ENCODE results near the gene KRT86.
A peak's percentile ranks its signal among the peaks of the same experiment; 100 is the strongest.

Gene KRT86

DNA sequence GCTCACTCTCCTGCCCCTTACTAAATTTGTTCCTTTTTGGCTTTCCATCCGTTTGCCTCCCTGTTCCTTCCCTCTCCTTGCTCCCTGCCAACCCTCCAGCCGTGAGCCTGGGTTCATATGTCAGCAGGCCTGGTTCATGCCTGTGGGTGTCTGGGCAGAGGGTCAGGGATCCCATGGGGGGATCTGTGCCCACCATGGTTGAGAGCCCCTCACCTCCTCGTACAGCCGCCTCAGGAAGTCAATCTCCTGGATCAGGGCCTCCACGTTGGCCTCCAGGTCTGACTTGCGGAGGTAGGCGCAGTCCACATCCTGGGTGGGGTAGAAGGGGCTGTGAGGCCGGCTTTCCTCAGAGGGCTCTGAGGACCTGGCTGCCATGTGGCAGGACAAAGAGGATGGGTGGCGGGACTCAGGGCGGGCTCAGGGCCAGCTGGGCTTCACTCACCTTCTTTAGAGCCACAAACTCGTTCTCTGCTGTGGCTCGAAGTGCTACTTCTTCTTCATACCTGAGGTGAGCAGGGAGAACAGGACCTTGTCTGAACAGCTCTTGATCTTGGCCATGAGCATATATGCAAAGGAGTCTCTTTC, 43.1 kb downstream of the KRT86 start:
- DNase-seq: no peak

DNA sequence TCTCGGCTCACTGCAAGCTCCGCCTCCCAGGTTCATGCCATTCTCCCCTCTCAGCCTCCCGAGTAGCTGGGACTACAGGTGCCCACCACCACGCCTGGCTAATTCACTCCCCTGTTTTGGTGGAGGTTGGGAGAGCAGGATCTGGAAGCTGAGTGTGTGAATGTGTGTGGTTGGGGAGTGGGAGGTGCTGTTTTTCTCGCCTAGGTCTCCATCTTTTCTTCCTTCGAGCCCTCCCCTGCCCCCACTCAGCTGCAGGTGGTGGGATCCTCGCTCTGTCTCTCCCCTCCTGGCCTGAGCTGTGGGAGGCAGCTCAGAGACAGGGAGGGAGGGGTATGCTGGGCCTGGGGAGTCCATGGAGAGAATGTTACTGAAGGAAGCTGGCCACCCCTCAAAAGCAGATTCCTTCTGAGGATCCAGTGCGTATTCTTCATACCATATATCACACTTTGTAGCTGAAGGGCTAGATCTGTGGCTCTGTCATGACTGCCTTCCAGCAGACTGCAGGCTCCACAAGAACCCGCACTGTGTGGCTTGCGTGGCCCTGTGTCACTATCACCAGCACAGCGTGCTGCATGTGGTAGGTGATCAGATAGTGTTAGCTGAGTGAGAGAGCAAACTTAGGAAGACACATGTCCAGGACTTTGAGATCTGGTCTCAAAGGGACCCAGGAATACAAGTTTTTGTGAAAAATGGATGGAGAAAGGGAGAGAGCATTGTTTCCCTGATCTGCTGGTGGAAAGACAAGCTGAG, 44.0 kb downstream of the KRT86 start:
- no peak for DNase-seq

DNA sequence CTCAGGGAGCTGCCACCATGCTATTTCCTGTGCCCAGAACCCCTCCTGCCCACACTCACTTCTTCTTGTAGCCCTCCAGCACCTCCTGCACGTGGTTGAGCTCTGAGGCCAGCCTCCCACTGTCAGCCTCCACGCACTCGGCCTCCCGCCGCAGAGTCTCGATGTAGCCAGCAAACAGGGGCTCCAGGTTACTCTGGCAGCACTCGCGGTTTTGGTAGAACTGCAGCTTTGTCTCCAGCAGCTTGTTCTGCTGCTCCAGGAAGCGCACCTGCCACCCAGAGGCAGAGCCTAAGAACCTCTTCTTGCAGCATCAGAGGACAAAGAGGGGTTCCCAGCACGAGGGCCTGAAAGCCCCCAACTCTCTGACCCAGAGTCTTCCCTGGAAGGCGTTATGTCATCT, 44.7 kb downstream of the KRT86 start:
- DNase-seq: peak in 1 of 5 experiments; percentile 12

DNA sequence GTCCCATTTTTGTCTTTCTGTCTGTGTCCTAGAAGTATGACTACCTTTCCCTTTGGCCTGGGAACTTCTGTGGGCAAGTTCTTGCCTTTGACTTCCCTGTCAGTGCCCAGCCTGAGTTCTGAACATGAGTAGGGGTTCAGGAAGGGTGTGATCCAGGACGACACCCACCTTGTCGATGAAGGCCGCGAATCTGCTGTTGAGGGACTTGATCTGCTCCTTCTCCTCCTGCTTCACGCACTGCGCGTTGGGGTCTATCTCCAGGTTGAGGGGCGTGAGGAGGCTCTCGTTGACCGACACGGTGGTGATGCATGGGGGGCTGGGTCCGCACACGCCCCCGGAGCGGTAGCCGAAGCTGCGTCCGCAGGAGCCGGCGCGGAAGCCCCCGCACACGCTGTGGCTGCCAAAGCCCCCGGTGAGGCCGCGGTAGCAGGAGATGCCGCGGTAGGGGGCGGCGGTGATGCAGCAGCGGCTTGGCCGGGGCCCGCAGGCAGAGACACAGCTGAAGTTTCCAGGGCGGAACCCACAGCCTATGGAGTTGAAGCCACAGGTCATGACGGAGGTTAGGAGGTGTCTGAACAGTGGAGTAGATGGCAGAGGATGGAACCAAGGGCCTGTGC, 46.4 kb downstream of the KRT86 start, which contains the start of gene KRT83:
Gene KRT83 (minus strand): TSS at position 615 of the 617 bp plus-strand sequence. CDS start 63 bp downstream, at position 552.
- DNase-seq: no peak

DNA sequence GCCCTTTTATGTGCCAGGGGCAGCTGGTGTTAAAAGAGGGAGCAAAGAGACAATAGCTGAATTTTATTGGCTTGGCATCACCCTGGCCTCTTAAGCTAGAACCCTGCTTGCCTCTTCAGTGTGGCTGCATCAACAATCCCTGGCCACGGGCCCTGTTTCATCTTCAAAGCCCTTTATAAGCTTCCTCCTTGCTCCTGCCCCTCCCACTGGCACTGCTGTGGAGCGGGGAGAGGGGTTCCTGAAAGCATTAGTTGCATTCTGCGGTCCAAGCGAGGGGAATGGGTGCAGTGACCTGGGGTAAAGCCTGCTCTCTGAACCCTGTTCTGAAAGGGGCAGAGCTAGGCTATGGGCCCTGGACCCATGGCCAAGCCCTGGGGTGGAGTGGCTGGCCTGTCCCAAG, 47.0 kb downstream of the KRT86 start:
- no peak for DNase-seq

DNA sequence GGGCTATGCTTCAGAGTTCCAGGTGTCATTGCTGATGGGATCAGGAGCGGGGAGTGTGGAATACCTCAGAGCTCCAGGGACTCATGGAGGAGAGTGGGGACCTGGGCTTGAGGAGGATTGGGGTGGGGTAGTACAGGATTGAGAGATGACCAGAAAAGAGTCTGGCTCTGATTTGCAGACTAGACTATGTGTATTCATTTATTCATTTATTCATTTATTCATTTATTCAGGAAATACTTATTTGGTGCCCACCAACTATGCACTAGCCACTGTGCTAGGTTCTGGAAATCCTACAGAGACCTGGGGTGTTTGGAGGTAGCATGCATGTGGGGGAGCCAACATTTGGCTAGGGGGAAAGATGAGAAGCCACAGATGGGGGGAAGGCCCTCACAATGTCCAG, 47.6 kb downstream of the KRT86 start:
- no peak for DNase-seq

DNA sequence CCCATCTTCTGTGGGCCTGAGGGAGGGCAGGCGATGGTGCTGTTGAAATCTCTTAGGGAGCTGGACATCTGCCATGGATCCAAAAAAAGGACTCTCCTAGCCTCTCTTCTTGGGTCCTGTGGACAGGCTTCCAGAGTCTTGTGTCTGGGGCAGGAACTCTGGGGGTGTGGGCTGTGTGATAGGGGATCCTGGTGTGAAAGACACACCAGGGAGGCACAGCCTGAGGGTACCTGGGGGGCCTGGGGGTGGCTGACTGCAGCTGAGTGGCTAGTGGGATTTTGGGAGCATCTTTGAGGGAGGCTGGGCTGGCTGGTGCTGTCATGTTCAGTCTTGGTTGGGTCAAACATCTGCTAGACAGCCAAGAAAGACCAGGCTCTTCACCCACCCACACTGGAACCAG, 48.6 kb downstream of the KRT86 start:
- DNase-seq: no peak

DNA sequence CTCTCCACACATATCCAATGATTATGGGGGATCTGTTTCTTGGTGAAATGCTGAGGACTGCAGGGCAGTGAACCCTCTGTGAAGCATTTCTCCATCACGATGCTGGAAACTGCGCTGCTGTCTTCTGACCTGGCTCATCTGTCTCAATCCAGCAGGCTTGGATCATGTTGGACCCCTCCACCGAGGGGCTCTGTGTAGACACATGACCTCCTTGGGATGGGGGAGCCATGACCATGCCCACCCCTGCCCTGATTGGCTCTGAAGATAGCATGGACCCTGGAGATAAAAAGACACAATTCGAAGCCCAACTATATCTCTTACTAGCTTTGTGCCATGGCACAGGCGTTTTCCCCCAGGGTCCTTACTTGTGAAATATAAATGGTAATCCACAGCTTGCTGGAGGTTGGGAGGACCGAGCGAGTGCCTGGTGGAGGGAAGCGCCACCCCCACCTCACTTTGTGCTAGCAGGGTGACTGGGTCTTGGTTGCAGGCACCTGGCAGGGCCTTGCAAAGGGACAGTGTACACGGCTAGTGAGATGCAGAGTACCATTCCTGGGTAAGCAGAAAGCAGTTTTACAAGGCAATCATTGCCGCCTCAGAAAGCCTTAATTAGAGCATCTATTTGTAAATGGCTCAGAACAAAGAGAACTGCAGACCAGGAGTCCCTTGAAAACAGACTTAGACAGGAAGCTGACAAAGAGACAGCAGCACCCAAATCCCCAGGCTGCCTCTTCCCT, 49.1 kb downstream of the KRT86 start:
- DNase-seq: no peak

DNA sequence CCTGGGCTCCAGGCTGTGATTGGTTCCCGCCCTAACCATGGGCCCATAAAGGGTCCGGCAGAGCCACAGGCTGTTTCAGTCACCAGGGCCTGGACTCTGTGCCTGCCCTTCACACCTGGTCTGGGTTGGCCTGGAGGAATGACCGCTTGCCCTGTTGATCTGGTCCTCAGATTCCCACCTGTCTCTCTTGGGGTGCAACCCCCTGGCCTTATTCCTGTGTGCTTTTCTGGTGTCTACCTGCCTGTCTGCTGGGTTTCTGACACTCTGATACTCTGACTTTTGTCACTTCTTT, 49.7 kb downstream of the KRT86 start:
- DNase-seq: no peak

DNA sequence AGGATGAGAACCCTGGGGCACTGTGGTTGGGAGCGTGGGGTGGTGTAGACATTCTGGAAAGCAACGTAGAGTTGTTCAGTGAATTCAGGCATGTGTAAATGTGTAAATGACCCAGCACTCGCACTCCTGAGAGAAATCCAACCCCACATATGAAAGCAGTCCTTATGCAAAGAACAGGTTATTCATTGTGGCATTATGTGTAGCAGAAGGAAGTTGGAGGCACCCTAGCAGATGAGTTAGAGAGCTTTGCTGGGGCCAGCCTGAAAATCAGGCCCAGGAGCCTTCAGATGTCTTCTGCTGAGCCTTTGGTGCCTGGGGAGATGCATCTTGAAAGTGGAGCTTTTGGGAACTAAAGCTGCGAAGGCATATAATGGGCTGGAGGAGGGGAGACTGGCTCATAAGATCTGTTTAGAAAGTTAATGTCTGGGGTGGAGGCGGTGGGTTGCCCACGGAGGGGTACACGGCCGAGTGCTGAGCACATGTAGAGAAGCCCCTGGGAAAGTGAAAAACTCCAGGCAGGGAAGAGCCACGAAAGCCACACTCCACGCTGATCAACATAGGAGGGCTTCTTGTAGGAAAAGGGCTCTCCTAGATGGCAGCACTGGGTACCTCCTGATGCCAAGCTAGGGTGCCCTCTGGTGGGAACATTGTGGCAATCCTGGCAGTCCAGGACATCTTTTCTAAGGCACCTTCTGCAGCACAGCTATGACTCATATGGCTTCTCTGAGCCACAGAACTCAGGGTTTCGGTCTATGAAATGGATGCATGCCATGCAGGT, 52.8 kb downstream of the KRT86 start:
- DNase-seq: peak; percentile 25 to 87 (median 65)

DNA sequence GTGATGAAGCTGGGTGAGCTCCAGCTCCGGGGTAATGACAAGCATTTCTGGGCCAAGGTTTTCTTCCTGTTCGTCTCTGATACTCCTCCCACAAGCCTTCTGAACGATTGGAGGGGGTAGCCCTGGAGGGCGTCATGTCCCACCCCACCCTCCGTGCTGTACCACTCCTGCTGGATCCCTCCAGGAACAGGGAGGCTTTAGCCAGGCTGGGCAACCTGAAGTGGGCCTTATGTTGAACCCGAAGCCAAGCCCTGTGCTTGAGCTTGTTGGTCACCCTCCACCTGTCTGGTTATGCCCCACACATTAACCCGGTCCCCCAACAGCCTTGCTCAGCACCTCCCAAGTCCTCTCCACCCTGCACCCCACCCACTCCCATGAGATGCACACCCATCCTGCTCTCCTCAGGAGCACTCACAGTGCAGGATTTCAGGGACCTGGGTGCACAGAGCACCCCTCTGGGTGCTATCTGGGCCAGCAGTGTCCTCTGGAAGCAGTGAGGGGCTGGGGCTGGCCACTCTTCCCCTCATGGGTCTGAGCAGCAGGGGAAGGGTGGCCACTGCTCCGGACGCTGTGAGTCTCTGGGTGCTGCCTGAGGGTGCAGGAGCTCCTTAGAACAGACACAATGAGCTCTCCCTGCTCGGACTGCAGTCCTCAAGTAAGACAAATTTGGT, 53.5 kb downstream of the KRT86 start:
- DNase-seq: no peak

DNA sequence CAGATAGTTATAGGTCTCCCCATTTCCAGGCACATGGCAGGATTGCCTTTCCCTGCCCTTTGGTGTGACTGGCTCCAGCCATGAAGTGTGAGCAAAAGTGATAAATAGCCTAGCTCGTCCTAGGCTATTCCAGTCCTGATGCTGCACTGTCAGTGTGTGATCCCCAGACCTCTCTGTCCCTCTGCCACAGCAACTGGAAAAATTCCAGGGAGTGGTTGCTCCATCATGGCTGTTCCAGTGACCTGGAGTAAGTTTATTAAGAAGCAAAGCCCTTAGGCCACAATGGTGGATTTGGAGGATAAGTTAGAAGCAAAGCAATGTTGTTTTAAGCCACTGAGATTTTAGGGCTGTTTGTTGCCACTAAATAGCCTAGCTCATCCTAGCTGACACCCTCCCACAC, 56.6 kb downstream of the KRT86 start:
- no peak for DNase-seq

DNA sequence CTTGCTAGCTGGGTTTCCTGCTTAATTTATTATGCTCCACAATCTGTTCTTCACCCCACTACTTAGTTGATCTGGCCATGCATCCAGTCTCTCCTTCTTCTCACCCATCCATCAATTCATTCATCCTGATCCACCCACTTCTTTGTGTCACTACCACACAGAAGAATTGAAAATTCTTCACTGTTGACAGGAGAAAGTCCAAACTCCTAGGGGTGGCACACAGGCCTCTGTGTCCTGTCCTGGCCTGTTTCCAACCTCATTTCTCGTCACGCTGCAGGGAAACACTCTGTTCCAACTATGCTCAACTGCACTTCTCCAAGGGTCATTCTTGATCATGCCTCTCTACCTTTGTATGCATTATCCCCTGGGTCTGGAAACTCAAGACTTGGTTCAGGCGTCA, 57.4 kb downstream of the KRT86 start:
- DNase-seq: no peak

DNA sequence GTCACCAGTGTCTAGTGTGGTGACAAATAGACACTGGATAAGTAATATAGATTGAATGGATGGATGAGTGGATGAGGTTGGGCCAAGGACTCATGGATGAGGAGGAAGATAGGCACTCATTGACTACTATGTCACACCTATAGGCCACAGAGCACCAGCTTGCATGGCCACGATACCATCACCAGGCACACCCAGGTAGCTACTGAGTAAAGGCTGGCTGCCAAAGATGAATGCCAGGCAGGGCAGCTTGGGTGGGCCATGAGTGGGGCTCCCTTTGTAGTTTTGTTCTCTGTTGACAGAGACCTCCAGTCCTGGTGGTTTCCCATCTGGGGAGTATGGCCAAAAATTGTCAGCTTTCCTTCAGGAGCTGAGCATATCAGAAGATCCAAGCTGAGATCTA, 57.9 kb downstream of the KRT86 start:
- no peak for DNase-seq

DNA sequence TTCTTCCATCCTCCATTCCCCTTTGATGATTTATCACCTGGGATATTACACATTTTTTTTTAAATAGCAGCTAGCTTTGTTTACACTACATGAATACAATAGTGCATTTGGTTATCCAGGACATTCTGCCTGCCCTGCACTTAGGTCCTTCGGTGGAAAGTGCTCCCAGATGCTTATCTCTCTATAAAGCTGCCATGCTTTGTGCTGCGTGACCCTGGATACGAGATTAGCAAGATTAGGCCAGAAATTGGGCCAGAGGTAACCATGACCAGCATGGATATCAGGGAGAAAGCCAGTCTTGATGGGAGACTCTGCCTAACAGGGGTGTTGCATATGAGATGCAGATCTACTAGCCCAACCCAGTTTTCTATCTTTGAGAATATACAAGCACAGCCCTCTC, 58.9 kb downstream of the KRT86 start:
- no peak for DNase-seq

DNA sequence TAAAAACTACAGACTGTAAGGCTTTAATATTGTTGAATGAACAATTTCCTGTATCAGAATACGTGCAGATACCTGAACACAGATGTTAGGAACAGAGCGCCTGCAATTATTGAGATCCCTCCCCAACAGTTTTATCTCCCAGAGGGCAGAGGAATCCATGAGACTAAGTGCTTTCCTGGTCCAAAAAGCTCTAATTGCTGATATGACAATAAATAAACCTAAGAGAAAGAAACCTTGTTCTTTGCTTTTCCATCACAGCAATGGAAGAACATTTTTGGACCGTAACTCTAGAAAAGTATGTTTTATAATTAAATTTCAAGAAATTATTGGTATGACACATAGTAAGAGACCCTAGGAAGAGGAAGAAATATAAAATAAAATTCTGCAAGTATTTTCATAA, 59.7 kb downstream of the KRT86 start:
- no peak for DNase-seq

DNA sequence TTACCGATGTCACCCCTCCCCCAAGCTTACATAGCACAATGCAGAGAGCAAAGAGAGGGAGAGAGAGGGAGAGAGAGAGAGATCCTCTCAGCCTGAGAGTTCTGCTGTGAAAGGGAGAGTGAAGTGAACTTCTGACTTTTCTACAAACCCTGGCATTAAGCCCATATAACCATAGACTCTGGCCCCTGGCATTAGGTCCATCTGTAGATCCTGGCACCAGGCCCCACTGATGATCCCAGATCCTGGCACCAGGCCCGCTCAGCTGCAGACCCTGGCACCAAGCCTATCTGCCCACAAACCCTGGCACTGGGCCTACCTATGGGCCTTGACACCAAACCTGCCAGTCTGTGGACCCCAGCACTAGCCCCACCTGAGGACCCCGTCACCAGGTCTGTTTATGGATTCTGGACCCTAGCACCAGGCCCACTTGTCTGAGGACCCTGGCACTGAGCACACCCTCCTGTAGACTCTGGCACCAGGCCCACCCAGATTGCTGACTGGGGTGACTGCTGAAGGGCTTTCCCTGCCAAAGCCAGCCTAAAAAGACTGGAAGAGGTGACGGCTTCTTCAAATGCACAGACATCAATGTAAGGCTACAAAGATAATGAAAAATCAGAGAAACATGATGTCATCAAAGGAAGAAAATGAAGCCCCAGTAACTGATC, 61.3 kb downstream of the KRT86 start:
- DNase-seq: no peak

DNA sequence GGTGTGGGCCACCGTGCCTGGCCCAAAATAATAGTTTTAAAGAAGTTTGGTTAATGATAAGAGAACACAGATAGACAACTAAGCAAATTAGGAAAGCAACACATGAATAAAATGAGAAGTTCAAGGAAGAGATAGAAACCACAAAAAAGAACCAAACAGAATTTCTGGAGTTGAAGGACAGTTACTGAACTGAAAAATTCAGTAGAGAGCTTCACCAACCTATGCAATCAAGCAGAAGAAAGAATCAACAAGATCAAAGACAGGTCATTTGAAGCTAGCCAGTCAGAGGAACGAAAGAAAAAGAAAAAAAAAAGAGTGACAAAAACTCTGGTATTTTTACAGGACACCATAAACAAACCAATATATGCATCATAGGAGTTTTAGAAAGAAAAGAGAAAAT, 62.2 kb downstream of the KRT86 start:
- no peak for DNase-seq

DNA sequence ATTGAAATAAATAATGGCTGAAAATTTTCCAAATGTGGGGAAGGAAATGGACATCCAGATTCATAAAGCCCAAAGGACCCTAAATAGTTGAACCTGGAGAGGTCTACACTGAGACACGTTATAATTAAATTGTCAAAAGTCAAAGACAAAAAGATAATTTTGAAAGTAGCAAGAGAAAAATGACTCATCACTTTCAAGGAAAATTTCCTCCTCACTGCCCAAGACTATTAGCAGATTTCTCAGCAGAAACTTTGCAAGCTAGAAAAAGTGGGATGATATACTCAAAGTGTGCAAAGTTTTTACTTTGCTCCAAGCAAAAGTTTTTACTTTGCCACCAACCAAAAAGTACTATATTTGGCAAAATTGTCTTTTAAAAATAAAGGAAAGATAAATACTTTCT, 62.6 kb downstream of the KRT86 start:
- DNase-seq: no peak

DNA sequence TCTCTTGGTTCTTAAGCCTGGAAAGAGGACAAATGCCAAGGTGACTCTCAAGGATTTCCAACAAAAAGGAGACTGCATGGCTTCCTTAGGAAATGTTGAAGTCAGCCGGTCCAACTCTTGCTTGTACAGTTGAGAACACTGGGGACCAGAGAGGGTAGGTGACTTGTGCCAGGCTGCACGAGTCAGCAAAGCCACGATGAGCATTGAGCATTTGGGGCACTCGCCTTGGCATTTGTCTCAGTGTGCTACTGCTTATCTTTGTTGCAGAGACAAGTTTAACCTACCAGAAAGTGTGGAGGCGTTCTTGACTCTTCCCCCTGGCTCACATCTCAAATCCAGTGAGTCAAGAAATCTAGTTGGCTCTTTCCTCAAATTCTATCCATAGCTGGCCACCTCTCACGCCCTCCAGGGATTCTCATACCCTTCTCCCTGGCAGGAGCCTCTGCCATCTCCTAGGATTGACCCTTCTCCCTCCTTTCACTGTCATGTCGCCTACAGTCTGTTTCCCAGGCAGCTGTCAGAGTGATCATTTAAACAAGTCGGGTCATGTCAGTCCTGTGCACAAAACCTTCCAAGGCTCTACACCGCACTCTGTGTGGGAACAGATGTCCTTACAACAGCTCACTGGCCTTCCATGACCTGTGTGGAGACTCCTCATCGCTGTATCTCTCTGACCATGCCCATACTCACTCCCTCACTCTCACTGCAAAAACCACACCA, 64.0 kb downstream of the KRT86 start:
- no peak for DNase-seq

DNA sequence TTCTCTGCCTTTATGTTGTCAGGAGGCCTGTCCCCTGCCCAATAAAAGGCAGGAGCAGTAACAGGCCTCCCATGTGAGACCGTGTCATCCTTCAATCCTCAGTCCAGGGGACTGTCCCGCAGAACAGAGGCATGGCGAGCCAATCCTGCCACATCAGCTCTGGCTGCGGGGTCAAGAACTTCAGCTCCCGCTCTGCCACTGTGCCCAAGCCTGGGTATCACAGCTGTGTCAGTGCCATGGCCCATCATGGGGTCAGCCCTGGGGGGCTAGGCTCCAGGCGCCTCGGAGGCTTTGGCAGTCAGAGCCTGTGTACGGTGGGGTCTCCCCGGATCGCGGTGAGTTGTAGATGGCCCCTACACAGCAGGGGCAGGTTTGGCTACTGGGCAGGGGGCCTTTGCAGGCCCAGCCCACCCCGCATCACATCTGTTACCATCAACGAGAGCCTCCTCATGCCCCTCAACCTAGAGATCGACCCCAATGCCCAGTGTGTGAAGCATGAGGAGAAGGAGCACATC, 66.7 kb downstream of the KRT86 start:
- no peak for DNase-seq

Data from T-helper 2 cell (primary cell).